ENCODE results near the gene VPS13D. TPM values are rescaled to one million over a fixed set of nuclear protein-coding genes. Genes with fewer than 3 reads are reported as not detected.

VPS13D gene
- total RNA-seq, 2 experiments from 2014 or later, result 24.7 to 25.9 TPM

GRCh38 chr1:12541274-12542137 lies 311.7 kb downstream of the VPS13D start:
- ChIA-PET POLR2A (interaction anchor here (0.6 kb wide), 1 partner anchor 92 kb away, joined by 4 read pairs; no protein-coding TSS in a partner anchor), CTCF (no interaction called here)

- ChIA-PET CTCF (no interaction called here), POLR2A (no interaction called here)
Measured at GRCh38 chr1:12542138-12542465, 312.3 kb downstream of the VPS13D start.

DNA sequence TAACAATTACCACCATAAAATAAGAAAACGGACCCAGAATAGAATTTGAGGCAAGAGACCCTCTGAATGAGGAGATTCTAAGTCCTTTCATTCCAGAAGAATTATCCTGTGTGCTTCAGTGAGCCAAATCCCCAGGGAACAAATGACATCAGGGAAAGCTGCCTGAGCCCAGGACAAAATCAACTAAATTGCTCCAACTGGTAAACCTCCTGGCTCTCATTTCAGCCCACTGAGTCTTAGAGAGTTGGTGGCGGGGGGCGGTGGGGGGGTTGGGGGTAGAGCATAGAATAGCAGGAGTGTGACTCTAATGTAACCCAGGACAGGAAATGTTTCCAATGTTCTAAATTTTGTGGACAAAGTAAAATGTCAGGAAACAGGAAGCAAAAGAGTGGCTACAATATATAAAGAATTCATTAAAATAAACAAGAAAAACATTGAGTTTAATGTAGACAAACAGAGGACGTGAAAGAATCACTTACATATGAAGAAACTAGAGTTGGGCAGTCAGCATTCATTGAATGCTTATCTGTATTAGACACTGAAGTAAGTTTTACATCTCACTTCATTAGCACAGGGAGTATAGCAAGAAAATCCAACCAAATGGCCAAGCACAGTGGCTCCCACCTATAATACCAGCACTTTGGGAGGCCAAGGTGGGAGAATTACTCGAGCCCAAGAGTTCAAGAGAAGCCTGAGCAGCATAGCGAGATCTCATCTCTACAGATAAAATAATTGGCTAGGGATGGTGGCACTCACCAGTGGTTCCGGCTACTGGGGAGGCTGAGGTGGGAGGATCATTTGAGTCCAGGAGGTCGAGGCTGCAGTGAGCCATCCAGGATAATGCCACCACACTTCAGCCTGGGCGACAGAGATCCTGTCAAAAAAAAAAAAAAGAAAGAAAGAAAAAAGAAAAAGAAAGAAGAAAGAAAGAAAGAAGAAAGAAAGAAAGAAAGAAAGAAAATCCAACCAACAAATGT lies 313.1 kb downstream of the VPS13D start:
- ChIA-PET CTCF (no interaction called here), POLR2A (no interaction called here)

GRCh38 chr1:12543740-12544154 lies 313.9 kb downstream of the VPS13D start:
- CTCF ChIA-PET, result no interaction called here
- POLR2A ChIA-PET, result no interaction called here

- CTCF ChIA-PET, result no interaction called here
- POLR2A ChIA-PET, result no interaction called here
Measured at GRCh38 chr1:12544357-12544756, 314.5 kb downstream of the VPS13D start.

GRCh38 chr1:12544992-12545391 lies 315.2 kb downstream of the VPS13D start:
- CTCF ChIA-PET, result no interaction called here
- POLR2A ChIA-PET, result no interaction called here

- CTCF ChIA-PET, result interaction anchor here (0.6 kb wide), 1 partner anchor 357 kb away, joined by 6 read pairs; no protein-coding TSS in a partner anchor
- POLR2A ChIA-PET, result no interaction called here
Measured at GRCh38 chr1:12546771-12547585, 317.1 kb downstream of the VPS13D start.

GRCh38 chr1:12547586-12548225 lies 317.9 kb downstream of the VPS13D start:
- POLR2A ChIA-PET, result no interaction called here
- CTCF ChIA-PET, result no interaction called here

GRCh38 chr1:12548279-12548972 lies 318.6 kb downstream of the VPS13D start:
- CTCF ChIA-PET, result no interaction called here
- POLR2A ChIA-PET, result no interaction called here

GRCh38 chr1:12548973-12549459 lies 319.2 kb downstream of the VPS13D start:
- ChIA-PET POLR2A (no interaction called here), CTCF (no interaction called here)

DNA sequence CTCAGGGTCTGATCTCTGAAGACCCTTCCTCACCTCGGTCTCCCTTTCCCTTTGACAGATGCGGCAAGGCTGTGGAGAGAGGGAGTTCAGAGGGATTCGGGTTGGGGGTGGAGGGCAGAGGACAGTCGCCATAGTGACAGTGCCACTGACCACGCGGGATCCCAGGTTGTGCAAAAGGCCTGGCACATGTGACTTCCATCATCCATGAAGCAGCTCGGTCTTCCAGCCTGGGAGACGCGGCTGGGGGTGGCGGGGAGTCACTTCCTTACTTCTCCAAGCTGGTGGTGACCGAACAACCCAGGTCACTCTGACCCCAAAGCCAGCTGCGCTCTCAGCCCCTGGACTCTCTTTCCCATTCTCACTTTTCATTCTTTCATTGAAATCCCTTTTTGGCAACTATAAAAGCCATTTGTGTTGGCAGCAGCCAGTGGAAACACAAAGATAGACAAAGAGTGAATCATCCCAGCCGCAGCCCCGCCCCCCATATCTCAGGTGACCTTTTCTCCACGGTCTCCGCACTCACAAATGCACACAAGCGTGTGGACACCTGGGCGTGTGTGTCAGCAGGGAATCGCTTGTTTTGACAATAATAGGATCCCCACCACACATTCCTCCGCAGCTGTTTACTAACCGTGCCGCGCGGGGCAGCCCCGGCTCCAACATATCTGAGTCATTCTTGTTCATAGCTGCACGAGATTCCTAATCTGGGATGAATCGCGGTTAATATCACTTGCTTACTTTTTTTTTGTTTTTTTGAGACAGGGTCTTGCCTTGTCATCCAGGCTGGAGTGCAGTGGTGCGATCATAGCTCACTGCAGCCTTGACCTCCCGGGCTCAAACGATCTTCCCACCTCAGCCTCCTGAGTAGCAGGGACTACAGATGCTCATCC lies 319.9 kb downstream of the VPS13D start:
- ChIA-PET POLR2A (no interaction called here), CTCF (no interaction called here)

DNA sequence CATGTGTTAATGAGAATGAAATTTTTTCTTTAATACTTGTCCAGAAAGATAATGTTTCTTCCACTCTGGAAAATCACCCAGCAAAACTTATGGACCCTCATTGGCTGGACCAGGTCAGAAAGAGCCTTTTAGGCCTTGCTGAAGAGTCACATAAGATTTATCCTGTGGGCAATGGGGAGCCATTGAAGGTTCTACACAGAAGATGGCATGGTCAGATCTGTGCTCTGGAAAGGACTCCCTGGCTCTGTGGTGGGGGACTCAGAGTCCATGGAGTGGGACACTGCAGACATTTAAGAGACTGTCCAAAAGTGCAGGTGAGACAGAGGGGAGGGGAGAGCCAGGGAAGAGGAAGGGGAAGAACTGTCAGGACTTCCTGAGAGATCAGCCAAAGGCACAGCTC lies 321.8 kb downstream of the VPS13D start:
- ChIA-PET CTCF (no interaction called here), POLR2A (no interaction called here)

DNA sequence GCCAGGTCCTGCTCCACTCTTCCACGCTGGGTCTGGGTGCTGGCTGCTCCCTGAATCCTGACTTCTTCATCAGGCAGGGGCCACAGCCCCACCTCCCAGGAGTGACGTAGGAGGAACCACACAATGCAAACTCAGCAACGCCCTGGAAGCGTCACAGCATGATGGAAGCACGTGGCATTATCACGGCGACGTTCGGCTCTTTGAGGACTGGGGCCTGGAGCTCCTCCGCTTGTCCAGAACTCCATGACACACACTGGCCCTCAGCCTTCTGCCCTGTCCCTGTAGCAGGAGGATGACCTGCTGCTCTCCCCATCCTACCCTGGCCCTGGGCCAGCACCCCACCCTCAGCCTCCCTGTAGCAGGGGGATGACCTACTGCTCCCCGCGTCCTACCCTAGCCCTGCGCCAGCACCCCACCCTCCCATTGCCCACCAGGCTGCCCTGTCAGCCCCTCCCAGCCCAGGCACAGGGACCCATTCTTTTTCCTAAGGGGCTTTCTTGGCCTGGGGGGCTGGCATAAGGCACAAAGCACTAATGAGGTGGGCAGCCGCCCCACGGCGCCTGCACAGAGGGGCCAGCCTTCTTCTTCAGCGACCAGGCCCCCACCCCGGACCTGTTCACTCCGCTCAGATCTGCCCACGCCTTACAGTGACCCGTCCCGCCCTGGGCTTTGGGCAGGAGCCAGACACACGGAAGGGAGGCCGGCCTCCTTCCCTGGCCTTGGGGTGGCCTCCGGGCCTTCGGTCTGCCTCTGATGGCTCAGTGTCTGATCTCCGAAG lies 322.5 kb downstream of the VPS13D start:
- POLR2A ChIA-PET, result no interaction called here
- CTCF ChIA-PET, result no interaction called here

GRCh38 chr1:12552951-12553921 lies 323.4 kb downstream of the VPS13D start:
- CTCF ChIA-PET, result no interaction called here
- POLR2A ChIA-PET, result no interaction called here

DNA sequence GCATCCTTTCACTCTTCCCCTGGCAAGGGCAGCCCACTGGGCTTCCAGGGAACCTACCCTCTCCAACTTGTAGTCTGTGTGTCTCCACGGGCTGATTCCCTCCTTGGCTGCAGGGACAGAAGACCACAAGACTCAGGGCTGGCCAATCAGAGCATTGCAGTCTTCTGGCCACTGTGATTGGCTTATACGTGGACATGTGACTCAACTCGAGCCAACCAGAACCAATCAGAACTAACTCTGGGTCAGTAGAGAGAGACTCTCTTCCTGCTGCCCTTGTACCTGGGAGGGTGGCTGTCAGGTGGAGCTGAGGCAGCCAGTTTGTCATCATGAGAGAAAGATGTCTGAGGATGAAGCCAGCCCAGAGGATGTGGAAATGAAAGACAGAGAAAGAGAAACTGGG lies 324.1 kb downstream of the VPS13D start:
- POLR2A ChIA-PET, result no interaction called here
- CTCF ChIA-PET, result no interaction called here
